GM23338 (cell line): ENCODE results near the gene GBE1. TPM values are rescaled to one million over a fixed set of nuclear protein-coding genes. Genes with fewer than 3 reads are reported as not detected.

ENCODE experiments used
- ATAC-seq: fragments of 200-7000 bp; cut with Tn5 transposase; 3 replicates; pipeline ENCODE4 v1.9.1; 2020
- DNase-seq: peaks from one replicate; pipeline ENCODE4 v3.0.0-alpha.2; 2015; ENCODE audit warnings: low spot score
- H2AFZ ChIP-seq: fragments of 200-600 bp; sonication (generic); 2 replicates; pipeline ENCODE4 v1.8.0; 2016; ENCODE audit warnings: antibody characterized with exemption, mild to moderate bottlenecking, moderate library complexity
- H3F3A ChIP-seq: fragments of 200-600 bp; sonication (generic); replicated peaks from 2 replicates; pipeline ENCODE4 v1.8.0; 2017; ENCODE audit warnings: antibody characterized with exemption, mixed run types, low read depth
- H3K27ac ChIP-seq: fragments of 200-600 bp; sonication (generic); 2 replicates; pipeline ENCODE4 v1.6.1; 2016; ENCODE audit warnings: low read depth
- H3K27me3 ChIP-seq: fragments of 200-600 bp; sonication (generic); 2 replicates; pipeline ENCODE4 v1.8.0; 2016; ENCODE audit warnings: mild to moderate bottlenecking, mixed run types, moderate library complexity; ENCODE audit not compliant: insufficient read depth
- H3K36me3 ChIP-seq: fragments of 200-600 bp; sonication (generic); 2 replicates; pipeline ENCODE4 v1.8.0; 2016; ENCODE audit warnings: mild to moderate bottlenecking; ENCODE audit not compliant: insufficient read depth
- H3K4me1 ChIP-seq: fragments of 200-600 bp; sonication (generic); 2 replicates; pipeline ENCODE4 v1.8.0; 2016; ENCODE audit warnings: mild to moderate bottlenecking, moderate library complexity; ENCODE audit not compliant: insufficient read depth
- H3K4me2 ChIP-seq: fragments of 200-600 bp; sonication (generic); 2 replicates; pipeline ENCODE4 v1.7.1; 2017; ENCODE audit warnings: mixed run types
- H3K4me3 ChIP-seq: fragments of 200-600 bp; sonication (generic); 2 replicates; pipeline ENCODE4 v1.6.1; 2016; ENCODE audit warnings: mixed run types
- H3K79me2 ChIP-seq: fragments of 200-600 bp; sonication (generic); replicated peaks from 2 replicates; pipeline ENCODE4 v1.8.0; 2017; ENCODE audit warnings: mild to moderate bottlenecking; ENCODE audit not compliant: insufficient read depth
- H3K9me2 ChIP-seq: fragments of 200-600 bp; sonication (generic); 2 replicates; pipeline ENCODE4 v1.8.0; 2017; ENCODE audit not compliant: insufficient read depth
- H4K20me1 ChIP-seq: fragments of 200-600 bp; sonication (generic); replicated peaks from 2 replicates; pipeline ENCODE4 v1.8.0; 2017; ENCODE audit warnings: mild to moderate bottlenecking; ENCODE audit not compliant: insufficient read depth
- H3K27ac Mint-ChIP-seq: 2 replicates; pipeline ENCODE4 v1.8.0; 2020; ENCODE audit warnings: inconsistent platforms, mild to moderate bottlenecking, moderate library complexity, mixed read lengths
- H3K27me3 Mint-ChIP-seq: 3 replicates; pipeline ENCODE4 v1.8.0; 2022; ENCODE audit warnings: low read depth, mild to moderate bottlenecking, moderate library complexity, mixed read lengths, inconsistent platforms; ENCODE audit not compliant: insufficient read depth, poor library complexity
- H3K36me3 Mint-ChIP-seq: 3 replicates; pipeline ENCODE4 v1.8.0; 2021; ENCODE audit warnings: low read depth, mild to moderate bottlenecking, inconsistent platforms, moderate library complexity, mixed read lengths
- H3K4me1 Mint-ChIP-seq: 3 replicates; pipeline ENCODE4 v1.8.0; 2020; ENCODE audit warnings: mild to moderate bottlenecking, inconsistent platforms, mixed read lengths
- H3K4me3 Mint-ChIP-seq: 3 replicates; pipeline ENCODE4 v1.8.0; 2021; ENCODE audit warnings: moderate library complexity, mild to moderate bottlenecking, inconsistent platforms, mixed read lengths
- H3K9me3 Mint-ChIP-seq: 3 replicates; pipeline ENCODE4 v1.8.0; 2020; ENCODE audit warnings: moderate library complexity, mild to moderate bottlenecking, inconsistent platforms, mixed read lengths
- CREB1 ChIP-seq: fragments of 250-450 bp; sonication (Bioruptor Pico); IDR thresholded peaks from 2 replicates; pipeline ENCODE4 v1.5.0; 2020; ENCODE audit warnings: low read depth, mild to moderate bottlenecking, moderate library complexity
- NANOG ChIP-seq: IDR thresholded peaks from 2 replicates; pipeline ENCODE4 v1.6.1; 2016; ENCODE audit warnings: antibody characterized with exemption, borderline replicate concordance
- ZNF331 ChIP-seq: fragments of 250-450 bp; sonication (Bioruptor Pico); IDR thresholded peaks from 2 replicates; pipeline ENCODE4 v1.5.0; 2020; ENCODE audit warnings: low read depth, mild to moderate bottlenecking, moderate library complexity
- polyA plus RNA-seq: library from polyadenylated mRNA; unstranded; fragments of >200 nt; fragmentation: Nextera tagmentation; extraction: Ambion mirVana; gene quantifications from 2 replicates; pipeline ENCODE4 v1.2.1, GENCODE V29; 2016
- total RNA-seq: library from RNA; depleted of rRNA; stranded (reverse); fragments of >200 nt; shearing (Covaris generic); gene quantifications from 2 replicates; pipeline ENCODE4 v1.2.3, GENCODE V29; 2014
- TF ChIP-seq, protein P1 (sequence below): IDR thresholded peaks from one replicate; pipeline ENCODE4 v1.6.1; 2018; ENCODE audit warnings: antibody characterized with exemption; ENCODE audit not compliant: unreplicated experiment
- TF ChIP-seq, protein P2 (sequence below): fragments of 250-450 bp; sonication (Bioruptor Pico); IDR thresholded peaks from 2 replicates; pipeline ENCODE4 v1.5.0; 2020; ENCODE audit warnings: mild to moderate bottlenecking, moderate library complexity
- TF ChIP-seq, protein P3 (sequence below), 2 experiments: fragments of 200-600 bp in 1 of 2; sonication (generic) in 1 of 2; conservative IDR thresholded peaks; 2 replicates each; pipeline versions ENCODE4 v1.5.1 to v1.6.1; 2016 to 2017; ENCODE audit warnings: antibody characterized with exemption in 2 of 2, low read depth in 2 of 2, mild to moderate bottlenecking in 2 of 2, moderate library complexity in 1 of 2

The GBE1 gene
- total and polyA plus RNA-seq, 2 experiments from 2014 or later, result 6.4 to 12.2 TPM

DNA sequence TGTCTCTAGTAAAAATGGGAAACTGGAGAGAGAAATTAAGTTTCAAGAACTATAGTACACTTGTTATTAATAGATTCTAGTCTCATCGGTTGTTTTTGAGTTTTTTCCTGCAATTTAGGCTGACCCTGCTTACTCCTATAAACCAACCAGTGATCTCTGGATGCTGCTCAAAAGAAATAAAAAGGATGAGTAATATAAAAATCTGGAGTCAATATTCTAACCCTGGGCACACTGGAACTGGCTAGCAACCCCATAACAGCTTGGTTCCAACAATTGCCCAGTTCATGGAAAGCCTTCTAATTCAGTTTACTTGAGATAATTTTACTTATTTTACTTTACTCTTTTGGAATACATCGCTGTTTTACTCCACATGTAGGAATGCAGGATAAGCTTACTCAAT is 211.6 kb downstream of the GBE1 start:
- no peak overlapping the region for H3K4me2 ChIP-seq
- no peak overlapping the region for H3K27ac Mint-ChIP-seq
- TF ChIP-seq ZNF331 (CRISPR knock-in tag) (no peak), CREB1 (CRISPR knock-in tag) (no peak), NANOG (no peak)
- TF ChIP-seq, protein P1, sequence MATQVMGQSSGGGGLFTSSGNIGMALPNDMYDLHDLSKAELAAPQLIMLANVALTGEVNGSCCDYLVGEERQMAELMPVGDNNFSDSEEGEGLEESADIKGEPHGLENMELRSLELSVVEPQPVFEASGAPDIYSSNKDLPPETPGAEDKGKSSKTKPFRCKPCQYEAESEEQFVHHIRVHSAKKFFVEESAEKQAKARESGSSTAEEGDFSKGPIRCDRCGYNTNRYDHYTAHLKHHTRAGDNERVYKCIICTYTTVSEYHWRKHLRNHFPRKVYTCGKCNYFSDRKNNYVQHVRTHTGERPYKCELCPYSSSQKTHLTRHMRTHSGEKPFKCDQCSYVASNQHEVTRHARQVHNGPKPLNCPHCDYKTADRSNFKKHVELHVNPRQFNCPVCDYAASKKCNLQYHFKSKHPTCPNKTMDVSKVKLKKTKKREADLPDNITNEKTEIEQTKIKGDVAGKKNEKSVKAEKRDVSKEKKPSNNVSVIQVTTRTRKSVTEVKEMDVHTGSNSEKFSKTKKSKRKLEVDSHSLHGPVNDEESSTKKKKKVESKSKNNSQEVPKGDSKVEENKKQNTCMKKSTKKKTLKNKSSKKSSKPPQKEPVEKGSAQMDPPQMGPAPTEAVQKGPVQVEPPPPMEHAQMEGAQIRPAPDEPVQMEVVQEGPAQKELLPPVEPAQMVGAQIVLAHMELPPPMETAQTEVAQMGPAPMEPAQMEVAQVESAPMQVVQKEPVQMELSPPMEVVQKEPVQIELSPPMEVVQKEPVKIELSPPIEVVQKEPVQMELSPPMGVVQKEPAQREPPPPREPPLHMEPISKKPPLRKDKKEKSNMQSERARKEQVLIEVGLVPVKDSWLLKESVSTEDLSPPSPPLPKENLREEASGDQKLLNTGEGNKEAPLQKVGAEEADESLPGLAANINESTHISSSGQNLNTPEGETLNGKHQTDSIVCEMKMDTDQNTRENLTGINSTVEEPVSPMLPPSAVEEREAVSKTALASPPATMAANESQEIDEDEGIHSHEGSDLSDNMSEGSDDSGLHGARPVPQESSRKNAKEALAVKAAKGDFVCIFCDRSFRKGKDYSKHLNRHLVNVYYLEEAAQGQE, result no peak
- TF ChIP-seq, protein P2, sequence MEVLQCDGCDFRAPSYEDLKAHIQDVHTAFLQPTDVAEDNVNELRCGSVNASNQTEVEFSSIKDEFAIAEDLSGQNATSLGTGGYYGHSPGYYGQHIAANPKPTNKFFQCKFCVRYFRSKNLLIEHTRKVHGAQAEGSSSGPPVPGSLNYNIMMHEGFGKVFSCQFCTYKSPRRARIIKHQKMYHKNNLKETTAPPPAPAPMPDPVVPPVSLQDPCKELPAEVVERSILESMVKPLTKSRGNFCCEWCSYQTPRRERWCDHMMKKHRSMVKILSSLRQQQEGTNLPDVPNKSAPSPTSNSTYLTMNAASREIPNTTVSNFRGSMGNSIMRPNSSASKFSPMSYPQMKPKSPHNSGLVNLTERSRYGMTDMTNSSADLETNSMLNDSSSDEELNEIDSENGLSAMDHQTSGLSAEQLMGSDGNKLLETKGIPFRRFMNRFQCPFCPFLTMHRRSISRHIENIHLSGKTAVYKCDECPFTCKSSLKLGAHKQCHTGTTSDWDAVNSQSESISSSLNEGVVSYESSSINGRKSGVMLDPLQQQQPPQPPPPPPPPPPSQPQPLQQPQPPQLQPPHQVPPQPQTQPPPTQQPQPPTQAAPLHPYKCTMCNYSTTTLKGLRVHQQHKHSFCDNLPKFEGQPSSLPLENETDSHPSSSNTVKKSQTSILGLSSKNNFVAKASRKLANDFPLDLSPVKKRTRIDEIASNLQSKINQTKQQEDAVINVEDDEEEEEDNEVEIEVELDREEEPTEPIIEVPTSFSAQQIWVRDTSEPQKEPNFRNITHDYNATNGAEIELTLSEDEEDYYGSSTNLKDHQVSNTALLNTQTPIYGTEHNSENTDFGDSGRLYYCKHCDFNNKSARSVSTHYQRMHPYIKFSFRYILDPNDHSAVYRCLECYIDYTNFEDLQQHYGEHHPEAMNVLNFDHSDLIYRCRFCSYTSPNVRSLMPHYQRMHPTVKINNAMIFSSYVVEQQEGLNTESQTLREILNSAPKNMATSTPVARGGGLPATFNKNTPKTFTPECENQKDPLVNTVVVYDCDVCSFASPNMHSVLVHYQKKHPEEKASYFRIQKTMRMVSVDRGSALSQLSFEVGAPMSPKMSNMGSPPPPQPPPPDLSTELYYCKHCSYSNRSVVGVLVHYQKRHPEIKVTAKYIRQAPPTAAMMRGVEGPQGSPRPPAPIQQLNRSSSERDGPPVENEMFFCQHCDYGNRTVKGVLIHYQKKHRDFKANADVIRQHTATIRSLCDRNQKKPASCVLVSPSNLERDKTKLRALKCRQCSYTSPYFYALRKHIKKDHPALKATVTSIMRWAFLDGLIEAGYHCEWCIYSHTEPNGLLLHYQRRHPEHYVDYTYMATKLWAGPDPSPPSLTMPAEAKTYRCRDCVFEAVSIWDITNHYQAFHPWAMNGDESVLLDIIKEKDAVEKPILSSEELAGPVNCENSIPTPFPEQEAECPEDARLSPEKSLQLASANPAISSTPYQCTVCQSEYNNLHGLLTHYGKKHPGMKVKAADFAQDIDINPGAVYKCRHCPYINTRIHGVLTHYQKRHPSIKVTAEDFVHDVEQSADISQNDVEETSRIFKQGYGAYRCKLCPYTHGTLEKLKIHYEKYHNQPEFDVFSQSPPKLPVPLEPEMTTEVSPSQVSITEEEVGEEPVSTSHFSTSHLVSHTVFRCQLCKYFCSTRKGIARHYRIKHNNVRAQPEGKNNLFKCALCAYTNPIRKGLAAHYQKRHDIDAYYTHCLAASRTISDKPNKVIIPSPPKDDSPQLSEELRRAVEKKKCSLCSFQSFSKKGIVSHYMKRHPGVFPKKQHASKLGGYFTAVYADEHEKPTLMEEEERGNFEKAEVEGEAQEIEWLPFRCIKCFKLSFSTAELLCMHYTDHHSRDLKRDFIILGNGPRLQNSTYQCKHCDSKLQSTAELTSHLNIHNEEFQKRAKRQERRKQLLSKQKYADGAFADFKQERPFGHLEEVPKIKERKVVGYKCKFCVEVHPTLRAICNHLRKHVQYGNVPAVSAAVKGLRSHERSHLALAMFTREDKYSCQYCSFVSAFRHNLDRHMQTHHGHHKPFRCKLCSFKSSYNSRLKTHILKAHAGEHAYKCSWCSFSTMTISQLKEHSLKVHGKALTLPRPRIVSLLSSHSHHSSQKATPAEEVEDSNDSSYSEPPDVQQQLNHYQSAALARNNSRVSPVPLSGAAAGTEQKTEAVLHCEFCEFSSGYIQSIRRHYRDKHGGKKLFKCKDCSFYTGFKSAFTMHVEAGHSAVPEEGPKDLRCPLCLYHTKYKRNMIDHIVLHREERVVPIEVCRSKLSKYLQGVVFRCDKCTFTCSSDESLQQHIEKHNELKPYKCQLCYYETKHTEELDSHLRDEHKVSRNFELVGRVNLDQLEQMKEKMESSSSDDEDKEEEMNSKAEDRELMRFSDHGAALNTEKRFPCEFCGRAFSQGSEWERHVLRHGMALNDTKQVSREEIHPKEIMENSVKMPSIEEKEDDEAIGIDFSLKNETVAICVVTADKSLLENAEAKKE, result no peak
- TF ChIP-seq, protein P3, sequence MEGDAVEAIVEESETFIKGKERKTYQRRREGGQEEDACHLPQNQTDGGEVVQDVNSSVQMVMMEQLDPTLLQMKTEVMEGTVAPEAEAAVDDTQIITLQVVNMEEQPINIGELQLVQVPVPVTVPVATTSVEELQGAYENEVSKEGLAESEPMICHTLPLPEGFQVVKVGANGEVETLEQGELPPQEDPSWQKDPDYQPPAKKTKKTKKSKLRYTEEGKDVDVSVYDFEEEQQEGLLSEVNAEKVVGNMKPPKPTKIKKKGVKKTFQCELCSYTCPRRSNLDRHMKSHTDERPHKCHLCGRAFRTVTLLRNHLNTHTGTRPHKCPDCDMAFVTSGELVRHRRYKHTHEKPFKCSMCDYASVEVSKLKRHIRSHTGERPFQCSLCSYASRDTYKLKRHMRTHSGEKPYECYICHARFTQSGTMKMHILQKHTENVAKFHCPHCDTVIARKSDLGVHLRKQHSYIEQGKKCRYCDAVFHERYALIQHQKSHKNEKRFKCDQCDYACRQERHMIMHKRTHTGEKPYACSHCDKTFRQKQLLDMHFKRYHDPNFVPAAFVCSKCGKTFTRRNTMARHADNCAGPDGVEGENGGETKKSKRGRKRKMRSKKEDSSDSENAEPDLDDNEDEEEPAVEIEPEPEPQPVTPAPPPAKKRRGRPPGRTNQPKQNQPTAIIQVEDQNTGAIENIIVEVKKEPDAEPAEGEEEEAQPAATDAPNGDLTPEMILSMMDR (conservative IDR thresholded peaks at IDR 0.05; ENCODE audit: low read depth in 2 of 2), result no peak
- ATAC-seq (no peak), DNase-seq (no peak)
- H3K27me3 Mint-ChIP-seq, result peaks cover 4% of the 10 kb centered on the region
- H3F3A ChIP-seq, result no peaks in the 10 kb centered on the region
- H3K27me3 ChIP-seq, result no peaks in the 10 kb centered on the region
- H3K9me3 Mint-ChIP-seq, result peaks cover 36% of the 10 kb centered on the region
- H3K4me3 Mint-ChIP-seq, result no peak overlapping the region
- peaks cover 10% of the 10 kb centered on the region for H3K4me1 Mint-ChIP-seq
- no peak overlapping the region for H3K4me3 ChIP-seq
- peaks cover 19% of the 10 kb centered on the region; the same call in 1 of the 2 replicates for H3K36me3 ChIP-seq
- no peaks in the 10 kb centered on the region; the same call in 1 of the 2 replicates for H3K4me1 ChIP-seq
- H3K9me2 ChIP-seq, result no peaks in the 10 kb centered on the region; the same call in 1 of the 2 replicates
- H2AFZ ChIP-seq, result no peak overlapping the region
- no peak overlapping the region for H3K27ac ChIP-seq
- peaks cover 22% of the 10 kb centered on the region for H3K36me3 Mint-ChIP-seq
- no peaks in the 10 kb centered on the region for H3K79me2 ChIP-seq
- H4K20me1 ChIP-seq, result no peaks in the 10 kb centered on the region
